ENCODE results near the gene COL20A1.

GRCh38 chr20:63326314-63327230 is 33.6 kb downstream of the COL20A1 start:
- no peak for TF ChIP-seq CTCF (IDR thresholded peaks at IDR 0.05)
- TF ChIP-seq POLR2A (IDR thresholded peaks at IDR 0.05), result no peak

All from testis (tissue), 2 donors.